ENCODE results near the gene CCL4.

- no peak for TF ChIP-seq CTCF (conservative IDR thresholded peaks at IDR 0.05; ENCODE audit: low read length)
- no peak for TF ChIP-seq EZH2phosphoT487 (IDR thresholded peaks at IDR 0.05; ENCODE audit: borderline replicate concordance, low read depth, low read length)
Observed at GRCh38 chr17:36133602-36134236, 30.1 kb downstream of the CCL4 start.
